DOHH2 (cell line): Measurements from ENCODE around the gene CCDC7.

Experiments
- H3F3A ChIP-seq: fragments of 200-600 bp; sonication (generic), shearing (Covaris generic); 2 replicates; pipeline ENCODE4 v1.6.0; 2016; ENCODE audit warnings: antibody characterized with exemption, mild to moderate bottlenecking; ENCODE audit not compliant: control insufficient read depth, insufficient read depth
- H3K27ac ChIP-seq: fragments of 200-600 bp; sonication (generic); 2 replicates; pipeline ENCODE4 v1.5.1; 2014; ENCODE audit warnings: low read depth, mild to moderate bottlenecking, low read length, moderate library complexity
- H3K27me3 ChIP-seq: fragments of 200-600 bp; sonication (generic); 2 replicates; pipeline ENCODE4 v1.6.1; 2014; ENCODE audit warnings: mild to moderate bottlenecking, low read length, mixed read lengths; ENCODE audit not compliant: control insufficient read depth
- H3K36me3 ChIP-seq: fragments of 200-600 bp; sonication (generic); 2 replicates; pipeline ENCODE4 v1.6.1; 2014; ENCODE audit warnings: mild to moderate bottlenecking, low read length, moderate library complexity, mixed read lengths; ENCODE audit not compliant: control insufficient read depth
- H3K4me1 ChIP-seq: fragments of 200-600 bp; sonication (generic); 2 replicates; pipeline ENCODE4 v1.6.1; 2014; ENCODE audit warnings: mild to moderate bottlenecking, low read length, mixed read lengths; ENCODE audit not compliant: control insufficient read depth
- H3K4me2 ChIP-seq: fragments of 200-600 bp; sonication (generic); 2 replicates; pipeline ENCODE4 v1.6.0; 2014; ENCODE audit warnings: mild to moderate bottlenecking, low read length, moderate library complexity
- H3K4me3 ChIP-seq: fragments of 200-600 bp; sonication (generic); 2 replicates; pipeline ENCODE4 v1.5.1; 2014; ENCODE audit warnings: mild to moderate bottlenecking, low read length, mixed read lengths
- H3K79me2 ChIP-seq: fragments of 200-600 bp; sonication (generic); 2 replicates; pipeline ENCODE4 v1.6.1; 2014; ENCODE audit warnings: mild to moderate bottlenecking, low read length, mixed read lengths; ENCODE audit not compliant: control insufficient read depth
- H3K9me2 ChIP-seq: fragments of 200-600 bp; sonication (generic); replicated peaks from 2 replicates; pipeline ENCODE4 v1.6.1; 2014; ENCODE audit warnings: mild to moderate bottlenecking, low read length, mixed read lengths; ENCODE audit not compliant: control insufficient read depth
- H3K9me3 ChIP-seq: fragments of 200-600 bp; sonication (generic); 2 replicates; pipeline ENCODE4 v1.6.1; 2014; ENCODE audit warnings: antibody characterized with exemption, low read length, mixed read lengths; ENCODE audit not compliant: control insufficient read depth, insufficient read depth
- H4K20me1 ChIP-seq: fragments of 200-600 bp; sonication (generic); 2 replicates; pipeline ENCODE4 v1.6.0; 2014; ENCODE audit warnings: low read depth, mild to moderate bottlenecking, antibody characterized with exemption, low read length, moderate library complexity; ENCODE audit not compliant: control insufficient read depth, insufficient read depth
- EZH2phosphoT487 ChIP-seq: fragments of 200-600 bp; sonication (generic); IDR thresholded peaks from 2 replicates; pipeline ENCODE4 v1.6.1; 2017; ENCODE audit warnings: borderline replicate concordance, mild to moderate bottlenecking, antibody characterized with exemption, low read length, moderate library complexity, mixed read lengths
- TF ChIP-seq, protein P1 (sequence below): fragments of 200-600 bp; sonication (generic); IDR thresholded peaks from one replicate; pipeline ENCODE4 v1.5.1; 2014; ENCODE audit warnings: antibody characterized with exemption, mild to moderate bottlenecking, low read depth, low read length; ENCODE audit not compliant: poor library complexity, severe bottlenecking

The CCDC7 gene

GRCh38 chr10:32538256-32538655, 92.3 kb downstream of the CCDC7 start:
- H3K4me1 ChIP-seq = no peaks in the 10 kb centered on the region
- H4K20me1 ChIP-seq = no peaks in the 10 kb centered on the region
- no peak overlapping the region for H3K27ac ChIP-seq
- no peaks in the 10 kb centered on the region for H3F3A ChIP-seq
- no peak for TF ChIP-seq EZH2phosphoT487
- TF ChIP-seq, protein P1, sequence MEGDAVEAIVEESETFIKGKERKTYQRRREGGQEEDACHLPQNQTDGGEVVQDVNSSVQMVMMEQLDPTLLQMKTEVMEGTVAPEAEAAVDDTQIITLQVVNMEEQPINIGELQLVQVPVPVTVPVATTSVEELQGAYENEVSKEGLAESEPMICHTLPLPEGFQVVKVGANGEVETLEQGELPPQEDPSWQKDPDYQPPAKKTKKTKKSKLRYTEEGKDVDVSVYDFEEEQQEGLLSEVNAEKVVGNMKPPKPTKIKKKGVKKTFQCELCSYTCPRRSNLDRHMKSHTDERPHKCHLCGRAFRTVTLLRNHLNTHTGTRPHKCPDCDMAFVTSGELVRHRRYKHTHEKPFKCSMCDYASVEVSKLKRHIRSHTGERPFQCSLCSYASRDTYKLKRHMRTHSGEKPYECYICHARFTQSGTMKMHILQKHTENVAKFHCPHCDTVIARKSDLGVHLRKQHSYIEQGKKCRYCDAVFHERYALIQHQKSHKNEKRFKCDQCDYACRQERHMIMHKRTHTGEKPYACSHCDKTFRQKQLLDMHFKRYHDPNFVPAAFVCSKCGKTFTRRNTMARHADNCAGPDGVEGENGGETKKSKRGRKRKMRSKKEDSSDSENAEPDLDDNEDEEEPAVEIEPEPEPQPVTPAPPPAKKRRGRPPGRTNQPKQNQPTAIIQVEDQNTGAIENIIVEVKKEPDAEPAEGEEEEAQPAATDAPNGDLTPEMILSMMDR = no peak
- no peaks in the 10 kb centered on the region for H3K79me2 ChIP-seq
- H3K9me2 ChIP-seq = no peaks in the 10 kb centered on the region
- no peaks in the 10 kb centered on the region for H3K9me3 ChIP-seq
- H3K27me3 ChIP-seq = no peaks in the 10 kb centered on the region
- no peak overlapping the region for H3K4me2 ChIP-seq
- no peaks in the 10 kb centered on the region for H3K36me3 ChIP-seq
- H3K4me3 ChIP-seq = no peak overlapping the region

GRCh38 chr10:32540691-32541470, 94.9 kb downstream of the CCDC7 start:
- Histone ChIP-seq H3K27ac (no peak overlapping the region), H3F3A (no peaks in the 10 kb centered on the region), H3K36me3 (no peaks in the 10 kb centered on the region), H3K4me1 (no peaks in the 10 kb centered on the region), H4K20me1 (no peaks in the 10 kb centered on the region), H3K27me3 (no peaks in the 10 kb centered on the region), H3K4me3 (no peak overlapping the region), H3K9me3 (no peaks in the 10 kb centered on the region), H3K4me2 (no peak overlapping the region), H3K79me2 (no peaks in the 10 kb centered on the region), H3K9me2 (no peaks in the 10 kb centered on the region)
- TF ChIP-seq EZH2phosphoT487 = no peak
- TF ChIP-seq, protein P1 = no peak

DNA sequence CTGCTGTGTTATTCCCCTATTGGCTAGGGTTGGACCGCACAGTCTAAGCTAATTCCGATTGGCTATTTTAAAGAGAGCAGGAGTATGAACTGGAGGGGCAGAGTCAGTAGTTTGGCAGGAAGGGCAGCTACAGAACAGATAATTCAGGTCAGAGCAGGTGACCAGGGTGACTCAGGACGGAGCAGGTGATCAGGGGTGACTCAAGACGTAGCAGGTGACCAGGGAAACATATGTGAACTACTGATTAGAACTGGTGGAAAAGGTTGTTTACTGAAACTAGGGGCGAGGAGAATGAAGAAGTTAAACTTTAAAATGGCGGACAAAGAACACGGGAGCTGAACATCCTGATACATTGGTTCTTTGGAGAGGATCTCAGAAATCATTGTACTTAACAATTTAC, 102.3 kb downstream of the CCDC7 start:
- Histone ChIP-seq H3K79me2 (no peaks in the 10 kb centered on the region), H3K9me2 (no peaks in the 10 kb centered on the region), H3K27me3 (no peaks in the 10 kb centered on the region), H3K4me1 (no peaks in the 10 kb centered on the region), H3F3A (no peaks in the 10 kb centered on the region), H3K36me3 (no peaks in the 10 kb centered on the region), H3K4me2 (no peak overlapping the region), H3K9me3 (no peaks in the 10 kb centered on the region), H3K27ac (no peak overlapping the region), H4K20me1 (no peaks in the 10 kb centered on the region), H3K4me3 (no peak overlapping the region)
- TF ChIP-seq, protein P1 = no peak
- TF ChIP-seq EZH2phosphoT487 = no peak
